ENCODE results near the gene MON1A.

DNA sequence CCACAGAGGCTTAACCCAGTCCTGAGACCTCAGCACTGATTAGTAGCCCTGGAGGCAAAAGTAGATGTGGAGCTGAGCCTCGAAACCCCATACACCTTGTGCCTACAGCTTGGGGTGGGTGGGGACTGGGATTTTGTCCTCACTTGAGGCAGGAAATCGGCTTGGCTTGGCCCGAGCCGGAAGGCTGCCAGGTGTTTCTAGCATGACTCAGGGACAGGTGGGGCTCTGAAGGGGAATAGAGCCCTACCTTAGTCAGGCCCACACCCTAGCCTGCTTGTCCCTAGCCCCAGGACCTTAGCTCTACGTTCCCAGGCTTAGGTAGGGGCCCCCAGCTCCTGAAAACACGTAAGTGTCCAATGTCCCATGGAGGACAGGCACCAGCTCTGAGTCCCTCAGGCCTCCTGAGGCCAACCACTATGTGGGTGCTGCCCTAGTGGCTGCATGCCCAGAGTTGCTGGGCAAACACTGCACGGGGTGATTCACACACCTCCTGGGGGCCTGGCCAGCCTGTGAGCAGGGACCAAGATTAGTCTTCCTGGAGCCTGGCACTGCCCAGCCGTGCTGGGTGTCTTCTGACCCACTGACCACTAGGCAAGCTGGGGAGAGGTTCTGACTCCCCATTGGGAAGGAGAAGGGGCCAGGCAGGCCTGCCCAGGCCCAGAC lies 29.0 kb downstream of the MON1A start:
- TF ChIP-seq ZNF121 (tag by site-specific recombination; IDR thresholded peaks at IDR 0.05): no peak
- no peak for TF ChIP-seq ZNF24 (tag by site-specific recombination; IDR thresholded peaks at IDR 0.05)
